Keratinocyte (primary cell): Measurements from ENCODE around the gene RAP1GAP. TPM values are rescaled to one million over a fixed set of nuclear protein-coding genes. Genes with fewer than 3 reads are reported as not detected.

Experiments
- DNase-seq: peaks from one replicate; pipeline ENCODE4 v3.0.0-alpha.2; 2011; ENCODE audit warnings: low read depth, missing footprints, low spot score
- FAIRE-seq: peaks from 2 replicates; lab custom pipeline; 2011; peaks lifted over from hg19 to GRCh38; lab: Jason Lieb, UNC
- H2AFZ ChIP-seq: 2 replicates; pipeline ENCODE4 v1.6.0; 2012; ENCODE audit warnings: low read length, control low read depth, inconsistent platforms; ENCODE audit not compliant: control insufficient read depth
- H3K27ac ChIP-seq: 2 replicates; pipeline ENCODE4 v1.5.1; 2011; ENCODE audit warnings: low read length; ENCODE audit not compliant: control insufficient read depth, insufficient read depth
- H3K27me3 ChIP-seq: 3 replicates; pipeline ENCODE4 v1.6.0; 2011; ENCODE audit warnings: low read length; ENCODE audit not compliant: control insufficient read depth, insufficient read depth; ENCODE audit errors: extremely low read depth
- H3K36me3 ChIP-seq, 2 experiments: 2 replicates in 1 of 2; 3 replicates in 1 of 2; pipeline ENCODE4 v1.5.1; 2011; ENCODE audit warnings: low read length in 2 of 2, mild to moderate bottlenecking in 1 of 2; ENCODE audit not compliant: control insufficient read depth in 2 of 2, insufficient read depth in 2 of 2; ENCODE audit errors: extremely low read depth in 1 of 2
- H3K4me1 ChIP-seq: 3 replicates; pipeline ENCODE4 v1.5.1; 2011; ENCODE audit warnings: low read length; ENCODE audit not compliant: control insufficient read depth, insufficient read depth; ENCODE audit errors: extremely low read depth
- H3K4me2 ChIP-seq: 3 replicates; pipeline ENCODE4 v1.6.0; 2011; ENCODE audit warnings: low read depth, low read length; ENCODE audit not compliant: control insufficient read depth, insufficient read depth; ENCODE audit errors: extremely low read depth
- H3K4me3 ChIP-seq, 3 experiments: fragments of 200-600 bp in 1 of 3; sonication (generic) in 1 of 3; 2 replicates in 2 of 3; 3 replicates in 1 of 3; pipeline ENCODE4 v1.5.1; 2011 to 2016; ENCODE audit warnings: low read length in 3 of 3, mild to moderate bottlenecking in 3 of 3, control low read depth in 2 of 3, inconsistent platforms in 1 of 3, low read depth in 1 of 3, mixed read lengths in 1 of 3, mixed run types in 1 of 3, moderate library complexity in 1 of 3; ENCODE audit not compliant: control insufficient read depth in 2 of 3, insufficient read depth in 2 of 3; ENCODE audit errors: extremely low read depth in 1 of 3
- H3K79me2 ChIP-seq: 2 replicates; pipeline ENCODE4 v1.6.0; 2012; ENCODE audit warnings: low read length; ENCODE audit not compliant: control insufficient read depth, insufficient read depth
- H3K9ac ChIP-seq: 3 replicates; pipeline ENCODE4 v1.6.0; 2011; ENCODE audit warnings: low read length; ENCODE audit not compliant: control insufficient read depth, insufficient read depth; ENCODE audit errors: extremely low read depth
- H3K9me1 ChIP-seq: 3 replicates; pipeline ENCODE4 v1.6.0; 2011; ENCODE audit warnings: low read length; ENCODE audit not compliant: control insufficient read depth, insufficient read depth; ENCODE audit errors: extremely low read depth
- H3K9me3 ChIP-seq: 2 replicates; pipeline ENCODE4 v1.5.1; 2012; ENCODE audit warnings: low read depth, low read length; ENCODE audit not compliant: control insufficient read depth
- H4K20me1 ChIP-seq: 3 replicates; pipeline ENCODE4 v1.6.0; 2011; ENCODE audit warnings: low read length; ENCODE audit not compliant: control insufficient read depth, insufficient read depth; ENCODE audit errors: extremely low read depth
- EZH2 ChIP-seq: IDR thresholded peaks from one replicate; pipeline ENCODE4 v1.6.1; 2012; ENCODE audit warnings: inconsistent platforms, mild to moderate bottlenecking, low read length, moderate library complexity
- dilution Hi-C: fragments of 300-500 bp; cut with MboI; formaldehyde crosslinking; loops from one replicate; pipeline ENCODE4 v1.7.0; 2020; ENCODE audit warnings: low sequenced_read_pairs; ENCODE audit not compliant: extremely low pct_ligation_motif_present
- polyA plus RNA-seq, 5 experiments: library from polyadenylated mRNA; depleted of rRNA in 3 of 5; stranded (reverse) in 3 of 5; stranded (forward) in 1 of 5; unstranded in 1 of 5; fragments of >200 nt; gene quantifications; 1 replicate in 1 of 5; 2 replicates in 3 of 5; 3 replicates in 1 of 5; pipeline versions ENCODE4 v1.2.1 to v1.2.3, GENCODE V29; 2011 to 2012; ENCODE audit warnings: missing spikeins in 2 of 5, low read depth in 1 of 5, low replicate concordance in 1 of 5
- TF ChIP-seq, protein P1 (sequence below), 3 experiments: IDR thresholded peaks in 1 of 3; conservative IDR thresholded peaks in 1 of 3; optimal IDR thresholded peaks in 1 of 3; 2 replicates in 2 of 3; 3 replicates in 1 of 3; pipeline versions ENCODE3 to v1.5.1; 2011; ENCODE audit warnings: low read length in 3 of 3, mild to moderate bottlenecking in 3 of 3, moderate library complexity in 2 of 3, control low read depth in 1 of 3, inconsistent platforms in 1 of 3; ENCODE audit not compliant: insufficient read depth in 2 of 3; ENCODE audit errors: extremely low read depth in 1 of 3

Gene RAP1GAP
- polyA plus RNA-seq, 1 donor (not counting 4 experiments of a cell fraction or from before 2014, with no cell fraction given): 1.1 TPM

GRCh38 chr1:21570885-21571284 is 98.3 kb downstream of the RAP1GAP start:
- no peaks in the 10 kb centered on the region for H4K20me1 ChIP-seq
- H3K9ac ChIP-seq: no peak overlapping the region
- FAIRE-seq: no peak
- no peaks in the 10 kb centered on the region for H3K9me1 ChIP-seq
- no peak for TF ChIP-seq EZH2
- H2AFZ ChIP-seq: no peak overlapping the region
- DNase-seq: no peak
- H3K4me2 ChIP-seq: no peak overlapping the region
- no peaks in the 10 kb centered on the region for H3K79me2 ChIP-seq
- peaks cover 5% of the 10 kb centered on the region for H3K4me1 ChIP-seq
- no peak overlapping the region for H3K27ac ChIP-seq
- peaks cover 12% of the 10 kb centered on the region for H3K27me3 ChIP-seq
- dilution Hi-C loops: no loop called here
- no peak overlapping the region for H3K4me3 ChIP-seq
- no peaks in the 10 kb centered on the region for H3K36me3 ChIP-seq
- no peaks in the 10 kb centered on the region for H3K9me3 ChIP-seq

- dilution Hi-C loops: no loop called here
- H3K36me3 ChIP-seq: no peaks in the 10 kb centered on the region
- TF ChIP-seq, protein P1, sequence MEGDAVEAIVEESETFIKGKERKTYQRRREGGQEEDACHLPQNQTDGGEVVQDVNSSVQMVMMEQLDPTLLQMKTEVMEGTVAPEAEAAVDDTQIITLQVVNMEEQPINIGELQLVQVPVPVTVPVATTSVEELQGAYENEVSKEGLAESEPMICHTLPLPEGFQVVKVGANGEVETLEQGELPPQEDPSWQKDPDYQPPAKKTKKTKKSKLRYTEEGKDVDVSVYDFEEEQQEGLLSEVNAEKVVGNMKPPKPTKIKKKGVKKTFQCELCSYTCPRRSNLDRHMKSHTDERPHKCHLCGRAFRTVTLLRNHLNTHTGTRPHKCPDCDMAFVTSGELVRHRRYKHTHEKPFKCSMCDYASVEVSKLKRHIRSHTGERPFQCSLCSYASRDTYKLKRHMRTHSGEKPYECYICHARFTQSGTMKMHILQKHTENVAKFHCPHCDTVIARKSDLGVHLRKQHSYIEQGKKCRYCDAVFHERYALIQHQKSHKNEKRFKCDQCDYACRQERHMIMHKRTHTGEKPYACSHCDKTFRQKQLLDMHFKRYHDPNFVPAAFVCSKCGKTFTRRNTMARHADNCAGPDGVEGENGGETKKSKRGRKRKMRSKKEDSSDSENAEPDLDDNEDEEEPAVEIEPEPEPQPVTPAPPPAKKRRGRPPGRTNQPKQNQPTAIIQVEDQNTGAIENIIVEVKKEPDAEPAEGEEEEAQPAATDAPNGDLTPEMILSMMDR (optimal IDR thresholded peaks at IDR 0.05 in 1 of 3, IDR thresholded peaks at IDR 0.05 in 1 of 3, conservative IDR thresholded peaks at IDR 0.05 in 1 of 3; ENCODE audit: extremely low read depth in 1 of 3, insufficient read depth in 2 of 3, low read length in 3 of 3): no peak
- no peak for TF ChIP-seq EZH2
- no peaks in the 10 kb centered on the region for H4K20me1 ChIP-seq
- no peak for FAIRE-seq
- no peak overlapping the region for H3K4me2 ChIP-seq
- no peaks in the 10 kb centered on the region for H3K9me3 ChIP-seq
- peaks cover 12% of the 10 kb centered on the region for H3K27me3 ChIP-seq
- no peak overlapping the region for H3K4me3 ChIP-seq
- H2AFZ ChIP-seq: no peak overlapping the region
- H3K9me1 ChIP-seq: no peaks in the 10 kb centered on the region
- H3K79me2 ChIP-seq: no peaks in the 10 kb centered on the region
- no peak overlapping the region for H3K9ac ChIP-seq
- DNase-seq: no peak
- H3K27ac ChIP-seq: no peak overlapping the region
- peaks cover 5% of the 10 kb centered on the region for H3K4me1 ChIP-seq
These were observed 98.7 kb downstream of the RAP1GAP start for GRCh38 chr1:21570528-21570875.

DNA sequence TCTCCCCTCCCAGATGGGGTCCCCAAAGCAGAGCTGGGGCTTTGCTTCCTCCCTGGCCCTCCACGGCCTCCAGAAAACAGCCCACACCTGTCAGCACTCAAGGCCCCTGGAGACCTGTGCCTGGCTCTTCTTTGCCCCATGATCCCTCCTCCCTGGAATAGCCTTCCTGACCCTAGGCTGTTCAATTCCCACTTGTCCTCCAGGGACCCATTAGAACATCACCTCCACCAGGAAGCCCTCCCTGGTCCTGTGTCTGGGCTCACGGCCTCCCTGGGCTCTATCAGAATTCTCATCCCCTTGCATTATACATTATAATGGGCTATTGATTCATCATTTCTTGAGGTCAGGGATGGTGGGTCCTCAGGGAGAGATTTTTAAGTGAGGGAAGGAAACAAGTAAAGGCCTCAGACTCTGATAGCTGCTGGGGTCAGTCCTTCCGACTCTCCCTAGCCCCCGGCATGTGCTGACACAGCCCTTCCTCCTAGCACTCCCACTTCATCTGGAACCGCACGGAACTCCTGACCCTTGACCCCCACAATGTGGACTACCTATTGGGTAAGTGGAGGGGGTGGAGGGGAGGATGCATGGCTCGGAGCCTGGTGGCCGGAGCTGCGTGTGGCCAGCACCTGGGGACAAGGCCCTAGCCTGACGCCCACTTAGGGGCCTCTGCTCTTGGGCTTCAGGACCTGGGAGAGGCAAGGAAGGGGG is 99.2 kb downstream of the RAP1GAP start:
- H3K9me1 ChIP-seq: no peaks in the 10 kb centered on the region
- H3K27me3 ChIP-seq: peaks cover 12% of the 10 kb centered on the region
- no peaks in the 10 kb centered on the region for H4K20me1 ChIP-seq
- TF ChIP-seq, protein P1 (optimal IDR thresholded peaks at IDR 0.05 in 1 of 3, IDR thresholded peaks at IDR 0.05 in 1 of 3, conservative IDR thresholded peaks at IDR 0.05 in 1 of 3; ENCODE audit: extremely low read depth in 1 of 3, insufficient read depth in 2 of 3, low read length in 3 of 3): no peak
- no peak for TF ChIP-seq EZH2
- H3K27ac ChIP-seq: no peak overlapping the region
- no peak overlapping the region for H3K4me2 ChIP-seq
- no peak overlapping the region for H3K9ac ChIP-seq
- no peaks in the 10 kb centered on the region for H3K9me3 ChIP-seq
- H3K4me3 ChIP-seq: no peak overlapping the region
- no peaks in the 10 kb centered on the region for H3K79me2 ChIP-seq
- DNase-seq: no peak
- H2AFZ ChIP-seq: no peak overlapping the region
- dilution Hi-C loops: no loop called here
- peaks cover 5% of the 10 kb centered on the region for H3K4me1 ChIP-seq
- no peak for FAIRE-seq
- no peaks in the 10 kb centered on the region for H3K36me3 ChIP-seq
